ENCODE data around the gene MAB21L3. TPM values are rescaled to one million over a fixed set of nuclear protein-coding genes. Genes with fewer than 3 reads are reported as not detected.
A peak's percentile ranks its signal among the peaks of the same experiment; 100 is the strongest.

The MAB21L3 gene
- total and polyA plus RNA-seq, 2 of the 13 experiments (the other 11 are each of a cell fraction or from before 2014, with no cell fraction given), result 0.55 to 4.1 TPM

DNA sequence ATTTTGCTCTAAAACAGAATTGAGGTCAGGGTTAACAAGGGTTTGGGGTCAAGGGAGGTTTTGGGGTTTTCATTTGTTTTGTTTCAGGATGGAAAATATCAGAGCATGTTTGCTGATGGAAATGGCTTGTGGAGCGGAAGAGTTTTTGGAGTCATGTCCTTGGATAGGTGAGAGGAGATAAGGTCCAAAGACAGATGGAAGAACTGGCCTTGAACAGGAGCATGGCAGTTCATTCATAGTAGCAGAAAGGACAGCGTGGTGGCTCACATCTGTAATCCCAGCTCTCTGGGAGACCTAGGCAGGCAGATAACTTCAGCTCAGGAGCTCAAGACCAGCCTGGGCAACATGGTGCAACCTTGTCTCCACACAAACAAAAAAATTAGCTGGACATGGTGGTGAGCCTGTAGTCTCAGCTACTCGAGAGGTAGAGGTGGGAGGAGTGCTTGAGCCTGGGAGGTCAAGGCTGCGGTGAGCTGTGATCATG, 65.1 kb downstream of the MAB21L3 start (continued):
- no peak for TF ChIP-seq ZNF367 (CRISPR knock-in tag; IDR thresholded peaks at IDR 0.05; ENCODE audit: borderline replicate concordance)
- TF ChIP-seq RXRB (CRISPR knock-in tag; IDR thresholded peaks at IDR 0.05; ENCODE audit: borderline replicate concordance), result peak; percentile 80
- no peak for TF ChIP-seq GABPA (IDR thresholded peaks at IDR 0.05; ENCODE audit: low read depth, low read length)
- TF ChIP-seq GABPA (CRISPR knock-in tag; IDR thresholded peaks at IDR 0.05; ENCODE audit: low read depth), result no peak
- TF ChIP-seq ZNF30 (CRISPR knock-in tag; IDR thresholded peaks at IDR 0.05), result no peak
- 0 out of 2 replicates have a peak, but pooled peaks have one; percentile 13 for TF ChIP-seq ZNF614 (CRISPR knock-in tag; IDR thresholded peaks at IDR 0.05; ENCODE audit: borderline replicate concordance)
- TF ChIP-seq ZNF17 (CRISPR knock-in tag; IDR thresholded peaks at IDR 0.05), result no peak
- TF ChIP-seq, protein P1, sequence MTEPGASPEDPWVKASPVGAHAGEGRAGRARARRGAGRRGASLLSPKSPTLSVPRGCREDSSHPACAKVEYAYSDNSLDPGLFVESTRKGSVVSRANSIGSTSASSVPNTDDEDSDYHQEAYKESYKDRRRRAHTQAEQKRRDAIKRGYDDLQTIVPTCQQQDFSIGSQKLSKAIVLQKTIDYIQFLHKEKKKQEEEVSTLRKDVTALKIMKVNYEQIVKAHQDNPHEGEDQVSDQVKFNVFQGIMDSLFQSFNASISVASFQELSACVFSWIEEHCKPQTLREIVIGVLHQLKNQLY (CRISPR knock-in tag; IDR thresholded peaks at IDR 0.05), result no peak
- TF ChIP-seq HNF4A (CRISPR knock-in tag; IDR thresholded peaks at IDR 0.05), result peak; percentile 85
- peak; percentile 86 for TF ChIP-seq ZNF292 (CRISPR knock-in tag; IDR thresholded peaks at IDR 0.05; ENCODE audit: borderline replicate concordance, low read depth)
- no peak for TF ChIP-seq MEIS1 (CRISPR knock-in tag; IDR thresholded peaks at IDR 0.05; ENCODE audit: borderline replicate concordance)
- TF ChIP-seq ZSCAN22 (CRISPR knock-in tag; IDR thresholded peaks at IDR 0.05), result no peak
- TF ChIP-seq REST (IDR thresholded peaks at IDR 0.05; ENCODE audit: borderline replicate concordance in 1 of 2, low read depth in 1 of 2, low read length in 2 of 2), result 0 out of 4 replicates have a peak, but pooled peaks of 1 of the 2 experiments have one; percentile 28
- no peak for TF ChIP-seq HNRNPUL1 (IDR thresholded peaks at IDR 0.05; ENCODE audit: low read depth, low read length)
- no peak for TF ChIP-seq ZBTB3 (CRISPR knock-in tag; IDR thresholded peaks at IDR 0.05; ENCODE audit: borderline replicate concordance, low read depth)
- TF ChIP-seq ZNF24 (IDR thresholded peaks at IDR 0.05), result no peak
- no peak for TF ChIP-seq ZNF136 (CRISPR knock-in tag; IDR thresholded peaks at IDR 0.05; ENCODE audit: low read depth)
- no peak for TF ChIP-seq ZNF318 (CRISPR knock-in tag; IDR thresholded peaks at IDR 0.05)
- TF ChIP-seq BHLHE40 (IDR thresholded peaks at IDR 0.05; ENCODE audit: low read length), result no peak
